Vagina (tissue), 2 donors: ENCODE data around the gene CPOX.

ENCODE experiments used
- CTCF ChIP-seq, 3 experiments: fragments of 450-650 bp in 2 of 3; fragments of 200-600 bp in 1 of 3; sonication (generic) in 1 of 3; IDR thresholded peaks; one replicate each; pipeline ENCODE4 v1.5.1; 2017 to 2019; ENCODE audit warnings: antibody characterized with exemption in 3 of 3, mild to moderate bottlenecking in 2 of 3, moderate library complexity in 2 of 3
- POLR2A ChIP-seq, 2 donors: fragments of 450-650 bp; IDR thresholded peaks; one replicate each; pipeline ENCODE4 v1.6.1; 2017; ENCODE audit warnings: antibody characterized with exemption in 2 of 2, mild to moderate bottlenecking in 2 of 2, moderate library complexity in 2 of 2
- POLR2AphosphoS5 ChIP-seq, 2 donors: sonication (generic); formaldehyde crosslinking; IDR thresholded peaks; one replicate each; pipeline ENCODE4 v1.9.0; 2017; ENCODE audit warnings: antibody characterized with exemption in 2 of 2, mild to moderate bottlenecking in 2 of 2, low read depth in 1 of 2; ENCODE audit not compliant: insufficient read depth in 1 of 2

DNA sequence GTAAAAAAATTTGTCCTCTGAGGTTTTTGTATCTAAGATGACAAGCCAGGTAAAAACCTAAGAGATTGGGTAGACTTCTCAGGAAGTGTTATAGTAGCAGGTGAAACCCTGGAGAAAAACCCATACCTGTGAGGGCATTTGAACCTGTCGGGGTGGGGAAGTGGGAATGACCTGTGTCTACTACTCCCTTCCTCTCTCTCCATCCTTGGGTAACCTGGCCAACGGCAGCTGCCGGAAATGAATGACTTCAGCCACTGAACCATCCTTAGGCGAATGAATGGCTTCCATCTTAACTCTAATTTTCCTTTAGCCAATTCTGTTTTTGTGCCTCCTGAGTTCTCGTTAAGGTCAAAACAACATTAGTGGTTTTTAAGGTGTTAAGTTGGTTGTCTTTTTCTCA is 44.9 kb downstream of the CPOX start:
- TF ChIP-seq POLR2AphosphoS5 (IDR thresholded peaks at IDR 0.05; ENCODE audit: insufficient read depth in 1 of 2, low read depth in 1 of 2) (no peak), CTCF (IDR thresholded peaks at IDR 0.05) (no peak), POLR2A (IDR thresholded peaks at IDR 0.05) (no peak)
